HG03442 (cell line): ENCODE measurements around the gene HDAC9.

Experiments
- ATAC-seq: cut with Tn5 transposase; IDR thresholded peaks from one replicate; pipeline ENCODE4 v1.9.1; 2021; ENCODE audit warnings: mild to moderate bottlenecking, moderate library complexity; ENCODE audit not compliant: unreplicated experiment

HDAC9 gene

DNA sequence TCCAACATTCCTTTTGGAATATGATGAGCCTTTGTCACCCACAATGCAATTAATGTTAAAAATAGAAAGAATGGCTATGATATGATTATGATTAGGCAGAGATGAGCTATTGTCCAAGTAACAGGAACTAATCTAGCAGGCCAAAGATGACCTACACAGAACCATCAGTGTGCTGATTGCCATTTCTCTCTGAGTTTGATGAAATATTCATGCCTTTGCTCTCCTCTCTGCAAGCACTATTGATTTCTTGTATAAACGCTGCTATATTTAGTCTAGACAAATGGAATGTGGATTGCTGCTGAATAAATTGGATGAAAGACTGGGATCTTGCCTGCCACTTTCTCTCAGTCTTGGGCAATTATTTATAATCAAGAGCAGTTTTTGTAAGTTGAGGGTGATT lies 85.4 kb downstream of the HDAC9 start:
- ATAC-seq, result no peak

DNA sequence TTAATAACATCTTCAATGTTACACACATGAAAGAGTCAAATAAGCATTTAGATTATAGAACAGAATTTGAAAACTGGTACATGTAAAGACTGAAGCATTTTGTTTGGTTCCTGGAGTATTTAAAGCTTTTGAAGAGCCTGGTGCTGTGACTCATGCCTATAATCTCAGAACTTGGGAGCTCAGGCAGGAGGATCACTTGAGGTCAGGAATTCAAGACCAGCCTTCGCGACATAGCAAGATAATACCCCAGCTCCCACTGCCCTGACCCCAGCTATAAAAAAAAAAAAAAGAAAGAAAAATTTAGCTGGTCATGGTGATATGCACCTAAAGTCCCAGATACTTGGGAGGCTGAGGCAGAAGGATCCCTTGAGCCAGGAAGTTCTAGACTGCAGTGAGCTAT lies 87.8 kb downstream of the HDAC9 start:
- no peak for ATAC-seq

DNA sequence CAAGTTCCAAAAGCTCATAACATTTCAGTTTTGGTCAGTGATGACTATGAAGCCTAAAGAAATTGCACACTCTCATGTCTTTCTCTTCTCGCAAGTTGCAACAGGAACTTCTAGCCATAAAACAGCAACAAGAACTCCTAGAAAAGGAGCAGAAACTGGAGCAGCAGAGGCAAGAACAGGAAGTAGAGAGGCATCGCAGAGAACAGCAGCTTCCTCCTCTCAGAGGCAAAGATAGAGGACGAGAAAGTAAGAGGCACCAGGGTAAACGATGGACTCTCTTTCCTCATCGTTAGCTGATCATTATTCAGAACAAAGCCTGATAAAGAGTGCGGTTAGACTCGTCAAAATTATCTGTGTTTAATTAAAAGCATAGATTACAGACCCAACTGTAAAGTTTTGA lies 94.7 kb downstream of the HDAC9 start:
- no peak for ATAC-seq

DNA sequence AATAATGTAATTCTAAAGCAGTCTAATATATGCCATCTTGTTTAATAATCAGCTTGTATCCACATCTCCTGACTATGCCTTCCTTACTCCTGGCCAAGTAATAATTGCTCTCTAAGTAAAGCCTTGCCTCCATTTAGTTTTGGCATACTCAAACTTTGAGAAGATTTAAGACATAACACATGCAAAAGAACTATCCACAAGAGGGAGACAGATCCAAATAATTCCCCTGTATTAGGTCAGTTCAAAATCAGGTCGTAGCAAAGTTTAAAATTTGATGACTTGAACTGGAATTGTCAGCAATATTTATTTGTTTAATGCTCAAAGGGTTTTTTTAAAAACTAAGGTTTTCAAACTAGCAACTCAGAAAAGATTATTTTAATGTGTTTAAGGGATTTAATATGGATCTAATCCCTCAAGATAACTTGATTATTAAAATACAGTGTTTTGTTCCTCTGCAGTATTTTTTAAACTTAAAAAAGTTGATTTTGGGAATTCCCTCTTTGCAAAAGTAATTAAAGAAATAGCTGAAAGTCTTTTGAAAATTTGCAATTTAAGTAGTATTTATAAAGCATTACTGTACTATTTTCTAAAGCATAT lies 95.3 kb downstream of the HDAC9 start:
- no peak for ATAC-seq

DNA sequence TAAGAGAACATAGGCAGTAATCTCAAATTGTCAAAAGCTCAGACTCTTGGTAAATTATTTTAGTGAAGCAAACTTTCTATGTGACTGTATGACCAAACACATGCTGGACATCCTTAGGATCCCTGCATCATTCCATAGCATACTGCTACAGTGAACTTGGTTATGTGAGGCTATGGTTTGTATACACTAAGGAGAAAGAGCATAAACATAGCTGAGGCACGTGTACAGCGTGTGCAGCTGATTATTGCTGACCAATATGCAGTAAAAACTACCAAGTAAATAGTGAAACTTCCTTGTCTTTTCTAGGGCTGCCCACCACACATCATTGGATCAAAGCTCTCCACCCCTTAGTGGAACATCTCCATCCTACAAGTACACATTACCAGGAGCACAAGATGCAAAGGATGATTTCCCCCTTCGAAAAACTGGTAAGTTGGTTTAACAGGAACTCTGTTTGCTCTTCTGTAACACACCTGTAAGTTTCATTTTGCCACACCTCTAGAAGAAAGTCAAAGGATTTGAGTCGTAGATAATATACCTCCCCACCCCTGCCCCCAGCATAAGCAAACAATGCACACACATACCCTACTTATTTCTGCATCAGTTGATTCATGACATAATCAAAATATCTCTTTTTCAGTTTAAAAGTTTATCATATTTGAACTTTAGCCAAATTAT lies 98.2 kb downstream of the HDAC9 start:
- ATAC-seq, result no peak

DNA sequence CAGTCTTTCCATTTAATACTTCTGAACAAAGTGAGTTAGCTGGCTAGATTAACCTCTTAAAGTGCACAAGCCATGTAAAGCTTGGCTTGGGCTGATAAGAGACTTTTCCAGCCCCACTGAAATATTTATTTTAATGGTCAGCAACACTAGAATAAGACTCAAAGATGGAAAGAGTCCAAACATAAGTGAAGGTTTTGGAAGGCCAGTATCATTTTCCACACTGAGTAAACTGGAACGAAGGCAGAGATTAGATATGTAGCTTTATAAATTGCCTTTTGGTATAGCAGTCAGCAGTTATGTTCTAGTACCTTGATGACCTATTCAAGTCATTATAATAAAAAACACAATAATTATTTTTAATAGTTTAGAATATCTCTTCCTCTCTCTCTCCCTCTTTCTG lies 102.2 kb downstream of the HDAC9 start:
- no peak for ATAC-seq

DNA sequence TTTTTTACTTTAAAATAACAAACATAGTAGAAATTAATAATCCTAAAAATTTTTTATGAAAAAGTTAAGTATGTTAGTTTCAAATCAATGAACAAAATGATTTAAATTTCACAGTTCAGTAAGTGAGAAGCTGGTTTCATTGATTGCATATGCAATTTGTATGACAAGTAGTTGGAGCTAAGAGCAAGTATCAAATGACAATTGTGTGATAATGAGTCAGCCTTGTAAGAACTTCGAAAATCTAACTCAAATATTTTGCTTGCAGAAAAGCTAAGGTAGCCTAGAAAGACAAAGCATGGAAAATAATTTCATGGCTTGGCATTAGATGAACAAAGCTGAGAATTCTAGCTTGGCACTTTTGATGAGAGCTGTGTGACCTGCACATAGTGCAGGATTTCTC lies 111.5 kb downstream of the HDAC9 start:
- no peak for ATAC-seq

DNA sequence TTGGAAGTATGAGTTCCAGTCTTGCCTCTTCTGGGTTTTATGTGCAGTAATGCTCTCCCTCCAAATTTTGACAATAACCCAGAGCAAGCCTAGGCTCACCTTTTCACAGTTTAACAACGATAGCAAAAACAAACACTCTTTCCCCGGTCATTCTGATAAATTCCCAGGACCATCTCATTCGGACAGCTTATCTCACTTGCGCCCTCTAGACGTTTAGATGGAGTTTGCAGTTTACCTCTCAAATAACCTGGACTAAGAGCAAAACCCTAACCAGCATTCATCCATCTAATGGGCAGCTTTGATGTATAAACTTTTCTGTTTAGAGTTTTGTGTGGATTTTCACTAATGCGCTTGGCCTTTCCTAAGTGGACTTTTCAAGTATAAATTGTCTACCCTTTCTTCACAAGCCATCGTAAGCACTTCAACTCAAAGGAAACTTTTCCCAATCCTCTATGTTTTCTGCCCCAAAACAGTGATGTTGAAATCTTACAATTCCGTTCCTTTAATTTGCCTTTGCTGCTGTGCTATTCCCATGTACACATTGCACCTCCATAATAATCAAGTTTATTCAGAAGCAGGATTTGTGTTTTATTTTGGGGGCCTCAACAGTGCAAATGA lies 114.9 kb downstream of the HDAC9 start:
- no peak for ATAC-seq

DNA sequence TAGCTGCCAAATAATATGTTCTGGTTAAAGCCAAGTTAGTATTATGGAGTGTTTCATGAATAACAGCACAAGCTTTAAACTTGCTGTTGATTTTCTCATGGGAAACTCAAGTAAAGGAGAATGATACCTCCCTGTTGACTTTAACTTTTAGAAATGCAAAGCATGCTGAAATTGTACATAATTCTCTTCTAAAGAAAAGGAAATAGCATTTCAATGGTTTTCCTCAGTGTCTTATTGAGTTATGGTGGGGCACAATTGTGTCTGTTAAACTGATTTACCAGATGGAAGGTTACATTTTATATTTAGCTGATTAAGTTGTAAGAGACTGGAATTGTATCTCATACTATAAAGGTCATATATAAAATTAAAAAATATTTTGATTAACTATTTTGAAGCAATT lies 119.3 kb downstream of the HDAC9 start:
- no peak for ATAC-seq

DNA sequence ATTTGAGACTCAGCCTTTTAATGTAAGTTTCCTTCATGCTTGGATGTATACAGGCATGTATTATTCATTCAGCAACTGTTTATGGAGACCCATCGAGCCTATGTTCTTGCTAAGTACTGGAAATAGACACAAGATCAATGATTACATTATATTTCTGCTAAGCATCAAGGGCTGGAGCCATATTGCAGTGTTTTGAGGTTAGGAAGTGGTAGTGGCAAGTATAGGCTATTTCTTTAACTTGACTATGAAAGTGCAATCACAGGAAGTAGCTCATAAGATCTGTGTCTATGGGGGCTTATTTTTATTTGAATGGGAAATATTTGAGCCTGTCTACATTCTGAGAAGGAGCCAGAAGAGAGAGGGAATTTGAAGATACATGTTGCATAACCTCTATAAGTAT lies 123.8 kb downstream of the HDAC9 start:
- no peak for ATAC-seq

DNA sequence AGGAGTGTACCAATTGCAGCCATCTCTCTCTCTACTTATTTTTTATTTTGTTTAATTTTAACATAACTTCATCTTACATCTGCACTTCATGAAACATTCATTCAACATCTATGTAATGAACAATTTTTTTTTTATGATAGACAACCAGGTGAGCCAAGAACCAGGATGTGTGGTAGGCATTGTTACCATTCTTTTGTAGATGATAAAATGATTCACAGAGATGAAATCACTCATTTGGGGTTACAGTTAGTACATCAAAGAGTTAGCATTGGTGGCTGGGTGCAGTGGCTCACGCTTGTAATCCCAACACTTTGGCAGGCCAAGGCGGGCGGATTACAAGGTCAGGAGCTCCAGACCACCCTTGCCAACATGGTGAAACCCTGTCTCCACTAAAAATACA lies 127.8 kb downstream of the HDAC9 start:
- no peak for ATAC-seq

DNA sequence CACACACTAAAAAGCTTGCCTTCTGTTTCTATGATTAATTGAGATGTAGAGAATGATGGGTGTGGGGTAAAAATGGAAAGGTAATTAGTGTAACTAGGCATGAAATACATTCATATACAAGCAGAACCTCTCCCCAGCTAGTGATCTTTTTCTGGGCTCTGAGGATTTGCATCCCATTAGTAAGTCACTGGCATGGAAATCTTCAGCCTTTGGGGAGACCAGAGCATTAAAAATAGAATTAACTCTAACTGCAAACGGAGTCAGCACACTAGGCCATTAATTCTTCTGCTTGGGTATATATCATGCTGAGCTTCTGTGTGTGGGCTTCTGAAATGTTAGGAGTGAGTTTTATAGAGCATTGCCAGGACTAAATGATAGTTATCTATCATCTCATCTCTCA lies 128.9 kb downstream of the HDAC9 start:
- no peak for ATAC-seq

DNA sequence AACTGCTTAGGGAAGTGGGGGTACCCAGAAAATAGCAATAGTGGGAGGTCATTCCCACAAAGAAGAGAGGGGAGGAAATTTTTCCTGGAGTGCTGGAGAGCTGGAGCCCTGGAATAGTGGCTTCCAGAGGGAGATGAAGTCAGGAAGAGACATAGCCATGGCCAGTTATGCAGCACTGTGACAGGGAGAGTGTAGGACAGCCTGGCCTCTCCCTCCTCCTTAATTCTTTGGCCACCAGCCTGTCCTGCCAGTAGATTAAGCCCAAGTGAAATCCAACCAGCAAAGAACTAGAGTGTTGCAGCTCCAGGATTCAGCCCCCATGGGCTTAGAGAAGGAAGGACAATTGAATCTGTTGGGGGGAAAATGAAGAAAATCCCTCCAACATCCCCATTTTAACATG lies 130.5 kb downstream of the HDAC9 start:
- no peak for ATAC-seq

DNA sequence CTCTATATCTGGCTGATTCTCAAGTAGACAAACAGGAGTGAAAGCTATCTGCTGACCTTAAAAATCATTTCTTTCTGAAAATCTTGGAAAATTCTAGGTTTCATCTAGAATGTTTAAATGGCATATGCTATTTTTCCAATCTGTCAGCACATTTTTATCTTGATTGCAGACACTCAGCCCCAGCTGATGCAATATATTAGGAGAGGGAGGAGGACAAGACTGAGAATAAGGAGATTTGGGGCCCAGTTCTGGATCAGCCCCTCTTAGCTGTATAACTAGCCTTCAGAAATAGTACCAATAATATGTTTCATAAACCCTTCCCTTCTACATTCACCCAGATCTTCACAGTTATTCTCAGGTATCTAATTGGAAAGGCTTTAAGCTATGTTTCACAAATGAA lies 131.2 kb downstream of the HDAC9 start:
- ATAC-seq, result no peak

DNA sequence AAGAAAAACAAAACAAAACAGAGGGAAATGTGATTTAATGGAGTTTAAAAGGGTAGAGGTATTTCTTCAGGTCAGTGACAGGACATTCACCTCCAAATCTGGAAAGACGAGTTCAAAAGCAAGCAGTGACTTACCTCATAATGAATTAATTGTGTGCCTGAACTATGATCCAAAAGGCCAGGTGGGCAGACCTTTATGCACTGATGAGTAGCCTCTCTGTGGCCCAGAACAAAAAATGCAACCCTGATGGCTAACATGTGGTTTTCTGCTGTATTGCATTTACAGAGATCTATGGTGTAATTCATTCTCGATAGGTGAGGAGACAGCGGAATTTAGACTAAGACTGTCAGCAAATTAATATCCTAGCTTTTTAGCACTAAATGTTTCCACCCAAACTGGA lies 142.0 kb downstream of the HDAC9 start:
- no peak for ATAC-seq

DNA sequence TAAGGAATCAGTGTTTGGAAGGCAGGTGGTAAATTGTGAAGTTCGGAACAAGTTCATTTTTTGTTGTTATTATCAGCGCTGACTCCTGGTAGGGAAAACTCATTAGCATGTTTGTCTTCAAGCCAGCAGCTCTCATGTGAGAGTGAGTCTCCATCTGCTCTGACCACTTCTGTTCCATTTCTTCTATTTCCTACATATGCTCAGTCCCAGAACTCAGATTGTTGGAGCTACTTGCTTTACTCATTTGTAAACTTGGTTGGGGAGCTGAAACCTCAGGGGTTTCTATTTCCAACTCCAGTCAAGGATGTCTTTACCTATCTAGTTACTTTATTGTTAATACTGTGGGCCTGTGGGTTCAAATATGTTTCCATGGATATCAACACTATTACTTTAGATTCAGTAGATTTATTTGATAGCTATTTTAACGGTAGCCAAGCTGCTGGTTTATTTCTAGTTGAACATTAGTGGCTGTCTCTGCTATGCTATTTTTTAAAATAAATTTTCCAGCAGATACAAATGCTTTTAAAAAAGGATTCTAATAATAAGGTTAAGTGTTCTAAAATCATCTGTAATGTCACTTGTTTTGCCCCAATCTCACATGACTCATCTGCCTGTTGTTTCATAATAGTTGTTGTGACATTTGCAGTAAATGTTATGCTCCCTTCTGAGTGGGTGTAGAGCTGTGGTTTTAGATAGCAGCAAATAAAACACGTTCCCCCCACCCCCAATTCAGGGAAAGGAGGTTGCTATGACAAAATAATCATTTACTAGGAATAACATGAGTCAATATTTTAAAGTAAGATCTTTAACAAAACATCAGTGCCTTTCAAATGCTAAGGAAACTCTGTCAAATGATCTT lies 143.3 kb downstream of the HDAC9 start:
- ATAC-seq, result no peak

DNA sequence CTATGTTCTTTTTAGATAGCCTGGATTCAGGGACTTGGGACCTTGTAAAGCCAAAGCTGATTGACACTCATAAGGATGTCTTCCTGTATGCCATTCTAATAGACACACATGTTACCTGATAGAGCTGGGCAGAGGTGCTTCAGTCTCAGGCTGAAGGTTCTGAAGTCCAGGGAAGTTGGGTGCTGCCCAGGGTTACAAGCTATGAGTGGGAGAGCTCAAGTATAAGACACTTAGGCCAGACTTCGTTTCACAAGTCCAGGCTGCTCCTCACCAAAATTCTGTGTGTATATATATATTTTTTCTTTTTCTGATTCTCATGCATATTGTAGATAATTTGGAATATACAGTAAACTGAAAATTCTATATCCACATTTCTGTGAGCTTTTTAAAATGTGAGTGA lies 144.2 kb downstream of the HDAC9 start:
- no peak for ATAC-seq

DNA sequence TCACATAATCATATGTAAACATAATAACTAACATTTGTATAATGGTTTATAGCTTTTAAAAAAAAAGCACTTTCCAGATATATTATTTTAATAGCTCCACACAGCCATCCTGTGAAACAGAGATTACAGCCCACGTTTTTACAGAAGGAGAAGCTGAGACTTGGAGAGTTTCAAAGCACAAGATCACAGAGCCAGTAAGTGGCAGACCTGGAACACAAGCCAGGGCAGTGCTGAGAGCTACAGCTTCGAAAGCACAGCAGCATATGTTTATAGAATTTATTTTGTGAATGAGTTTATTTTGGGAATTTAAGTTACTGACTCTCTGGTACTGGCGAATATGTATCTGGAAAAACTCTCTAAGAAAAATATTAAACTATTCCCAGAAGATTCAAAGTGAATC lies 149.4 kb downstream of the HDAC9 start:
- no peak for ATAC-seq

DNA sequence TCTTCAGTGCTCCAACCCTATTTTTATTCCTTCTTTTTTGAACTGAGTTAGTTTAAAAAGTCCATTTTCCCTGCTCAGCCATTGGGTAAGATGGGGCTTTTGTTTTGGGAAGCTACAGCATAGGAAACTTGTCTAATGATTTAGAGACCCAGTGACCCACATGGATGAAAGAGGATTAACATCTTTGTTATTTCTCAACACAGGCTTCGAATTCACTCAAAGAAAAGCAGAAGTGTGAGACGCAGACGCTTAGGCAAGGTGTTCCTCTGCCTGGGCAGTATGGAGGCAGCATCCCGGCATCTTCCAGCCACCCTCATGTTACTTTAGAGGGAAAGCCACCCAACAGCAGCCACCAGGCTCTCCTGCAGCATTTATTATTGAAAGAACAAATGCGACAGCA lies 152.0 kb downstream of the HDAC9 start:
- ATAC-seq, result no peak

DNA sequence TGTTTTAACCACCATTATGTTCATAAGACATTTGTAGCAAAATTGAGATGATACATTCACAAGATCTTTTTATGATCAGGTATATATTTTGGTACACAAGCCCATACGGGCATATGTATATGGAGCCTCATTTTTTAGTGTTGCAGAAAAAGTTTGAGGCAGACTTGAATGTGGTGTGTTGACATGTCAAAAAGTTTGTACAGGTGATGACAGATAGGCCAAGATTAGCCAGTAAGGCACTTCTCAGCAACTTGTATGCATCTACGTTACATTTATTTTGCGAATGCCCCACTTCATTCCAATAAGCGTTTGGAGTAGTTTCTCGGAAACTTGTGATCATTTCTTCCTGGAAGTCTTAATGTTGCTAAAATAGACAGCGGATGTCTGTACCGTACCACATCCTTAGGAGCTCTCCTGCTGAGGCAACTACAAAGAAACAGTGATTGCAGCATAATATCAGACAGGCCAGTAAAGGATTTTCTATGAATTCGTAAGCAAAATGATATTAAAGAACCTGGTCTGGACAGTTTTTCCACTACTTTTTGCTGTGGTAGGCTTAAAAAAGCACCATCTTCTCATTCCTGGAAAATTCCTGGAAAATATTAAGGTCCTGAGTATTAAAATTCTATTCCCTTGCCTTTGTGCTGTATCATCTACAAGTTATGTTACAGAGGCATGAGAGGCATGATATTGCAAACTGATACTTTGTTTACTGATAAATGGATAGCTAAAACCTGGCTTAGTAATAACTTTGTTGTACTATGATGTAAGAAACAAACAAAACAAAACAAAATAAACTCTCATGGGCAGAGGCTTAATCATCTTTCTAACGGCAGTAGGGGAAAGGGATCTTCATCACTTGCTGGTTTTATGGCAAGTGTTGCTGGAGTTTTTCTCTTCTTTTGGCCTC lies 153.6 kb downstream of the HDAC9 start:
- no peak for ATAC-seq
